Neural progenitor cell (in vitro differentiated cells): ENCODE results near the gene PYGO2. TPM values are rescaled to one million over a fixed set of nuclear protein-coding genes. Genes with fewer than 3 reads are reported as not detected.

Experiments
- DNase-seq: peaks from one replicate; pipeline ENCODE4 v3.0.0-alpha.2; 2016; ENCODE audit warnings: low spot score
- H2AFZ ChIP-seq: fragments of 200-600 bp; sonication (generic); replicated peaks from 2 replicates; pipeline ENCODE4 v1.6.1; 2016; ENCODE audit warnings: antibody characterized with exemption
- H3F3A ChIP-seq: fragments of 200-600 bp; sonication (generic); 2 replicates; pipeline ENCODE4 v1.6.1; 2016; ENCODE audit warnings: antibody characterized with exemption, low read depth
- H3K27ac ChIP-seq: fragments of 200-600 bp; sonication (generic); 2 replicates; pipeline ENCODE4 v1.5.1; 2016; ENCODE audit warnings: mild to moderate bottlenecking
- H3K27me3 ChIP-seq: fragments of 200-600 bp; sonication (generic); 2 replicates; pipeline ENCODE4 v1.6.1; 2016; ENCODE audit warnings: mild to moderate bottlenecking, moderate library complexity
- H3K36me3 ChIP-seq: fragments of 200-600 bp; sonication (generic); 2 replicates; pipeline ENCODE4 v1.5.1; 2016
- H3K4me1 ChIP-seq: fragments of 200-600 bp; sonication (generic); 2 replicates; pipeline ENCODE4 v1.6.1; 2016; ENCODE audit warnings: mixed run types
- H3K4me2 ChIP-seq: fragments of 200-600 bp; sonication (generic); 2 replicates; pipeline ENCODE4 v1.6.1; 2016
- H3K4me3 ChIP-seq: fragments of 200-600 bp; sonication (generic); 2 replicates; pipeline ENCODE4 v1.5.1; 2016
- H3K79me2 ChIP-seq: fragments of 200-600 bp; sonication (generic); 2 replicates; pipeline ENCODE4 v1.6.1; 2016; ENCODE audit warnings: low read depth
- H3K9ac ChIP-seq: fragments of 200-600 bp; sonication (generic); 2 replicates; pipeline ENCODE4 v1.6.1; 2016
- H3K9me3 ChIP-seq: fragments of 200-600 bp; sonication (generic); 2 replicates; pipeline ENCODE4 v1.5.1; 2016; ENCODE audit warnings: low read depth
- H4K20me1 ChIP-seq: fragments of 200-600 bp; sonication (generic); 2 replicates; pipeline ENCODE4 v1.6.1; 2016; ENCODE audit warnings: low read depth
- H3K27ac Mint-ChIP-seq: 3 replicates; pipeline ENCODE4 v1.8.0; 2021; ENCODE audit warnings: mixed read lengths
- H3K27me3 Mint-ChIP-seq: 2 replicates; pipeline ENCODE4 v1.8.0; 2022; ENCODE audit warnings: low read depth, mild to moderate bottlenecking, inconsistent platforms, moderate library complexity, mixed read lengths; ENCODE audit not compliant: insufficient read depth
- H3K36me3 Mint-ChIP-seq: 3 replicates; pipeline ENCODE4 v1.8.0; 2021; ENCODE audit warnings: mixed read lengths
- H3K4me1 Mint-ChIP-seq: 3 replicates; pipeline ENCODE4 v1.8.0; 2021; ENCODE audit warnings: mixed read lengths
- H3K4me3 Mint-ChIP-seq: 3 replicates; pipeline ENCODE4 v1.8.0; 2021; ENCODE audit warnings: mild to moderate bottlenecking, moderate library complexity, mixed read lengths
- H3K9me3 Mint-ChIP-seq: 3 replicates; pipeline ENCODE4 v1.8.0; 2020; ENCODE audit warnings: mixed read lengths
- EZH2 ChIP-seq: fragments of 200-600 bp; sonication (generic); IDR thresholded peaks from 2 replicates; pipeline ENCODE4 v1.6.1; 2017; ENCODE audit warnings: antibody characterized with exemption, mild to moderate bottlenecking, moderate library complexity
- EZH2phosphoT487 ChIP-seq: fragments of 200-600 bp; sonication (generic); IDR thresholded peaks from 2 replicates; pipeline ENCODE4 v1.6.1; 2017; ENCODE audit warnings: antibody characterized with exemption
- total RNA-seq: library from RNA; depleted of rRNA; stranded (reverse); fragments of >200 nt; gene quantifications from 2 replicates; pipeline ENCODE4 v1.2.3, GENCODE V29; 2015; ENCODE audit warnings: low replicate concordance
- TF ChIP-seq, protein P1 (sequence below): fragments of 200-600 bp; sonication (generic); IDR thresholded peaks from 2 replicates; pipeline ENCODE4 v1.5.1; 2017; ENCODE audit warnings: antibody characterized with exemption, mild to moderate bottlenecking

The PYGO2 gene
- total RNA-seq, 1 donor from 2014 or later, result 32.1 TPM

DNA sequence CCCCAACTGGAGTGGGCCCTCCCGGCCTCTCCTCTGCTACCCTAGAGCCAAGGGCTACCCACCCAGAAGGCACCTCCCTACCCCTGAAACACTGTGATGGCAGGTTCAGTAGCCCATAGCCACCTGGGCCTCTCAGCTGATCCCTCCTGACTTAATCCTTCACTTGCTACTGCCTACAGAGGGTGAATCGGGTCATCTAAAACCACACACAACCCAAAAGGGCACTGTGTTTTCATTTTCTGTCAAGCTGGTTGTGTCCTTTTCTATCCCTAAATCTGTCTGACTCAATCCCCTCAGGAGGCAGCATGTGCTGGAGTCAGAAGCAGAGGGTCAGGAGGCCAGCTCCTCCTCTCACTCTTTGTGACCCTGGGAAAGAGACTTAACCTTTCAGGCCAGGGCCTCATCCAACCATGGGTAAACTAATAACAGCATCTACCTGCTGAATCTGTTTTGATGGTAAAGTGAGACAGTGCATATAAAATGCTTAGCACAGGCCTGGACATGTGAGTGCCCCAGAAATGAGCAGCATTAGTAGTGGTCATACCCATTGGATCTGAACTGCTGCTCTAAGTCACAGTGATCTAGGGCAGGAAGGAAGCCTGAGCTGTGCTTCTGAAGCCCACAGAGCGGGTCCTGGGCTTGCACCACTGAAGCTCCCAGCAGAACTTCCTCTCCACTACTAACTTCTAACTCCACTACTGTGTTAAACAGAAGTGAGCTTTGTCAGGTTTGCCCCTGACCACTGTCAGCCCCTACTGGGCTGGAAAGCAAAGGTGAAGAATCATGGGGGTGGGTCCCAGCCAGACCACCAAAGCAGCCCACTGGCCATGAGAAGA lies 36.0 kb downstream of the PYGO2 start:
- H3K4me2 ChIP-seq, result no peak overlapping the region
- Mint-ChIP-seq H3K9me3 (no peaks in the 10 kb centered on the region), H3K36me3 (peaks cover 26% of the 10 kb centered on the region), H3K4me3 (no peak overlapping the region), H3K27ac (no peak overlapping the region), H3K27me3 (no peaks in the 10 kb centered on the region), H3K4me1 (no peaks in the 10 kb centered on the region)
- no peak overlapping the region for H3K4me3 ChIP-seq
- no peaks in the 10 kb centered on the region for H3K27me3 ChIP-seq
- H3K9me3 ChIP-seq, result no peaks in the 10 kb centered on the region
- DNase-seq, result no peak
- no peaks in the 10 kb centered on the region for H3K36me3 ChIP-seq
- no peaks in the 10 kb centered on the region for H3K4me1 ChIP-seq
- TF ChIP-seq EZH2phosphoT487 (no peak), EZH2 (no peak)
- TF ChIP-seq, protein P1, sequence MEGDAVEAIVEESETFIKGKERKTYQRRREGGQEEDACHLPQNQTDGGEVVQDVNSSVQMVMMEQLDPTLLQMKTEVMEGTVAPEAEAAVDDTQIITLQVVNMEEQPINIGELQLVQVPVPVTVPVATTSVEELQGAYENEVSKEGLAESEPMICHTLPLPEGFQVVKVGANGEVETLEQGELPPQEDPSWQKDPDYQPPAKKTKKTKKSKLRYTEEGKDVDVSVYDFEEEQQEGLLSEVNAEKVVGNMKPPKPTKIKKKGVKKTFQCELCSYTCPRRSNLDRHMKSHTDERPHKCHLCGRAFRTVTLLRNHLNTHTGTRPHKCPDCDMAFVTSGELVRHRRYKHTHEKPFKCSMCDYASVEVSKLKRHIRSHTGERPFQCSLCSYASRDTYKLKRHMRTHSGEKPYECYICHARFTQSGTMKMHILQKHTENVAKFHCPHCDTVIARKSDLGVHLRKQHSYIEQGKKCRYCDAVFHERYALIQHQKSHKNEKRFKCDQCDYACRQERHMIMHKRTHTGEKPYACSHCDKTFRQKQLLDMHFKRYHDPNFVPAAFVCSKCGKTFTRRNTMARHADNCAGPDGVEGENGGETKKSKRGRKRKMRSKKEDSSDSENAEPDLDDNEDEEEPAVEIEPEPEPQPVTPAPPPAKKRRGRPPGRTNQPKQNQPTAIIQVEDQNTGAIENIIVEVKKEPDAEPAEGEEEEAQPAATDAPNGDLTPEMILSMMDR, result no peak
- H3K9ac ChIP-seq, result no peak overlapping the region
- no peak overlapping the region for H2AFZ ChIP-seq
- no peaks in the 10 kb centered on the region for H3K79me2 ChIP-seq
- H3K27ac ChIP-seq, result no peak overlapping the region
- no peaks in the 10 kb centered on the region for H3F3A ChIP-seq
- H4K20me1 ChIP-seq, result no peaks in the 10 kb centered on the region

- H3F3A ChIP-seq, result no peaks in the 10 kb centered on the region
- no peaks in the 10 kb centered on the region for H3K9me3 ChIP-seq
- H2AFZ ChIP-seq, result no peak overlapping the region
- no peak overlapping the region for H3K27ac ChIP-seq
- Mint-ChIP-seq H3K4me3 (no peak overlapping the region), H3K4me1 (no peaks in the 10 kb centered on the region), H3K27ac (no peak overlapping the region), H3K36me3 (peaks cover 26% of the 10 kb centered on the region), H3K9me3 (no peaks in the 10 kb centered on the region), H3K27me3 (no peaks in the 10 kb centered on the region)
- H3K4me3 ChIP-seq, result no peak overlapping the region
- no peak overlapping the region for H3K9ac ChIP-seq
- TF ChIP-seq, protein P1, result no peak
- TF ChIP-seq EZH2 (no peak), EZH2phosphoT487 (no peak)
- H4K20me1 ChIP-seq, result no peaks in the 10 kb centered on the region
- no peaks in the 10 kb centered on the region for H3K36me3 ChIP-seq
- no peaks in the 10 kb centered on the region for H3K4me1 ChIP-seq
- no peaks in the 10 kb centered on the region for H3K79me2 ChIP-seq
- no peaks in the 10 kb centered on the region for H3K27me3 ChIP-seq
- no peak overlapping the region for H3K4me2 ChIP-seq
- DNase-seq, result no peak
Measured at GRCh38 chr1:154923695-154924094, 37.9 kb downstream of the PYGO2 start.

DNA sequence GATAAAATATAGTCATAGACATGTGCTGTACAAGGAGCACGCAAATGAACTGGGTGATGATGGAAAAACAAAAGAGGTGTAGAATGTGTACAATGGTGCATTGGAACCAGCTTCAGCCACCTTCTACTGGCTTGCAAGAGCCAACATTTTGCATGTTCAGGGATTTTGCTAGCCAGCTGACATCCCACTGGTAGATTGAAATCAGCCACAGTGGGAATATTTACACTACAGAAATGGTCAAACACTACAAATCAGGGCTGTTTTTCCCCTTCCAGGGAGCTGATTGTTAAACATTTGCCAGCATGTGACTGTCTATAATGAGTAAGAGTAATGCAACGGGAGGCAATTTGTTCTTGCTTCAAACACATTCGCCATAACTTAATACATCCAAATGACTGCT lies 48.3 kb downstream of the PYGO2 start:
- Histone ChIP-seq H3K4me1 (no peaks in the 10 kb centered on the region), H3K27ac (no peak overlapping the region), H3K27me3 (no peaks in the 10 kb centered on the region), H3K9ac (no peak overlapping the region), H3K4me3 (no peak overlapping the region), H4K20me1 (no peaks in the 10 kb centered on the region), H3K79me2 (no peaks in the 10 kb centered on the region), H2AFZ (no peak overlapping the region), H3K36me3 (no peaks in the 10 kb centered on the region), H3K4me2 (no peak overlapping the region), H3K9me3 (no peaks in the 10 kb centered on the region), H3F3A (no peaks in the 10 kb centered on the region)
- no peaks in the 10 kb centered on the region for H3K4me1 Mint-ChIP-seq
- no peak for DNase-seq
- TF ChIP-seq EZH2 (no peak), EZH2phosphoT487 (no peak)
- TF ChIP-seq, protein P1, result no peak
- no peak overlapping the region for H3K27ac Mint-ChIP-seq
- peaks cover 10% of the 10 kb centered on the region for H3K36me3 Mint-ChIP-seq
- H3K27me3 Mint-ChIP-seq, result peaks cover 10% of the 10 kb centered on the region
- peaks cover 11% of the 10 kb centered on the region for H3K9me3 Mint-ChIP-seq
- no peak overlapping the region for H3K4me3 Mint-ChIP-seq
